Upper lobe of left lung (tissue), 4 donors: ENCODE data around the gene TCF25.

Source experiments
- POLR2AphosphoS5 ChIP-seq, 2 donors: sonication (generic); formaldehyde crosslinking; IDR thresholded peaks; one replicate each; pipeline ENCODE4 v1.5.1; 2017; ENCODE audit warnings: antibody characterized with exemption in 2 of 2
- TF ChIP-seq, protein P1 (sequence below), 6 experiments: fragments of 450-650 bp in 4 of 6; fragments of 200-600 bp in 2 of 6; sonication (generic) in 2 of 6; IDR thresholded peaks; one replicate each; pipeline ENCODE4 v1.5.1; 2016 to 2019; ENCODE audit warnings: antibody characterized with exemption in 6 of 6

DNA sequence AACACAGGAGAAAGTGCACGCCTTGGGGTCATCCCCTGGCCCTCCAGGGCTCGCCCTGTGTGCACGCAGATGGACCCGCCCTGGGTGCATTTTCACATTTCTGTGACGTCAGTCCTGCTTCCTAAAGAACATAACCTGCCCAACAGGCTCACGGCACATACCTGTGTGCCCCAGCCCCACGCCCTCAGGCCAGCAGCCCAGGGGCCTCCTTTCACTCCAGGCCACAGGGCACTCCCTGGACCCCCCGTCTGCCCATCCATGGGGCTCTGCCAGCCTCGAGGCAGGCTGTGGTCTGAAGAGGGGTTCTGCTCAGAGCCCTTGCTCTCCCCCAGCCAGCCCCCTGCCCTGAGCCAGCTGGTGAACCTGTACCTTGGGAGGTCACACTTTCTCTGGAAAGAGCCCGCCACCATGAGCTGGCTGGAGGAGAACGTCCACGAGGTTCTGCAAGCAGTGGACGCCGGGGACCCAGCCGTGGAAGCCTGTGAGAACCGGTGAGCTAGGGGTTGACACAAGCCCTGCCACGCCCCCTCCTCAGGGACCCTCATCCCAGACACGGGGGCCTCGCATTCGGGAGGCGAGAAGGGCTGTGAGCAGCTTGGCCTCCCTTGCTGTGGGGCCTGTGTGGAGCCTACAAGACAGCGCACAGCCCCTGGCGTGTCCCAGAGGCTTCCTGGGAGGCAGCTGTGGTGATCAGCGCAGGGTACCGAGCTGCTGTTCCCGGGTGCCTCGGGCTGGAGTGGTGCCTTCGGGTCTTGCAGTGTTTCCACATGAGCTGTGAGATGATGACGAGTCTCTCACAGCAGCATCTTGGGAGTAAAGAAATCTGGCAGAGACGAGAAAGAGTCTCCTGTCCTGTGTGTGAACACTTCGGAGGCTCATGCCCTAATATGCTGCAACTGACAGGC is 31.5 kb downstream of the TCF25 start:
- no peak for TF ChIP-seq POLR2AphosphoS5 (IDR thresholded peaks at IDR 0.05)
- TF ChIP-seq, protein P1, sequence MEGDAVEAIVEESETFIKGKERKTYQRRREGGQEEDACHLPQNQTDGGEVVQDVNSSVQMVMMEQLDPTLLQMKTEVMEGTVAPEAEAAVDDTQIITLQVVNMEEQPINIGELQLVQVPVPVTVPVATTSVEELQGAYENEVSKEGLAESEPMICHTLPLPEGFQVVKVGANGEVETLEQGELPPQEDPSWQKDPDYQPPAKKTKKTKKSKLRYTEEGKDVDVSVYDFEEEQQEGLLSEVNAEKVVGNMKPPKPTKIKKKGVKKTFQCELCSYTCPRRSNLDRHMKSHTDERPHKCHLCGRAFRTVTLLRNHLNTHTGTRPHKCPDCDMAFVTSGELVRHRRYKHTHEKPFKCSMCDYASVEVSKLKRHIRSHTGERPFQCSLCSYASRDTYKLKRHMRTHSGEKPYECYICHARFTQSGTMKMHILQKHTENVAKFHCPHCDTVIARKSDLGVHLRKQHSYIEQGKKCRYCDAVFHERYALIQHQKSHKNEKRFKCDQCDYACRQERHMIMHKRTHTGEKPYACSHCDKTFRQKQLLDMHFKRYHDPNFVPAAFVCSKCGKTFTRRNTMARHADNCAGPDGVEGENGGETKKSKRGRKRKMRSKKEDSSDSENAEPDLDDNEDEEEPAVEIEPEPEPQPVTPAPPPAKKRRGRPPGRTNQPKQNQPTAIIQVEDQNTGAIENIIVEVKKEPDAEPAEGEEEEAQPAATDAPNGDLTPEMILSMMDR (IDR thresholded peaks at IDR 0.05), result no peak
